Psoas muscle (tissue), 8 donors: ENCODE measurements around the gene REPIN1. TPM values are rescaled to one million over a fixed set of nuclear protein-coding genes. Genes with fewer than 3 reads are reported as not detected.

ENCODE experiments used
- ATAC-seq, 4 donors: fragments of 200-7000 bp; cut with Tn5 transposase; one replicate each; pipeline ENCODE4 v1.9.1; 2020; ENCODE audit warnings: moderate library complexity in 3 of 4, mild to moderate bottlenecking in 2 of 4
- DNase-seq, 2 donors: peaks; one replicate each; pipeline ENCODE4 v3.0.0-alpha.2; 2020
- H3K27ac ChIP-seq: fragments of 200-600 bp; one replicate; pipeline ENCODE4 v1.8.0; 2022
- H3K27me3 ChIP-seq, 3 donors: fragments of 200-600 bp in 1 of 3; one replicate each; pipeline versions ENCODE4 v1.6.1 to v1.8.0; 2013 to 2022; ENCODE audit warnings: low read length in 2 of 3, mild to moderate bottlenecking in 2 of 3, moderate library complexity in 1 of 3; ENCODE audit not compliant: insufficient read depth in 3 of 3
- H3K36me3 ChIP-seq, 2 donors: fragments of 200-600 bp in 1 of 2; one replicate each; pipeline versions ENCODE4 v1.6.1 to v1.8.0; 2013 to 2022; ENCODE audit warnings: low read depth in 1 of 2, mild to moderate bottlenecking in 1 of 2, moderate library complexity in 1 of 2; ENCODE audit not compliant: insufficient read depth in 1 of 2
- H3K4me1 ChIP-seq: fragments of 200-600 bp; one replicate; pipeline ENCODE4 v1.8.0; 2022
- H3K4me3 ChIP-seq: fragments of 200-600 bp; one replicate; pipeline ENCODE4 v1.8.0; 2022; ENCODE audit warnings: mild to moderate bottlenecking
- H3K9me3 ChIP-seq: fragments of 200-600 bp; one replicate; pipeline ENCODE4 v1.8.0; 2022
- WGBS, 3 donors: extraction: QIAGEN DNeasy Blood & Tissue Kit; methylation state at CpG; one replicate each; pipeline versions ENCODE4 v1.1.6 to v1.1.7; 2013; 5-methylcytosine and 5-hydroxymethylcytosine counted together
- intact Hi-C, 2 donors: fragments of 100-400 bp; cut with DNase I; formaldehyde crosslinking; loops; one replicate each; pipeline versions ENCODE4 v1.11.0 to v1.14.2; 2022
- polyA plus RNA-seq, 3 donors: library from polyadenylated mRNA; stranded (reverse); fragments of 200-250 nt; gene quantifications; one replicate each; pipeline ENCODE4 v1.2.3, GENCODE V29; 2013
- total RNA-seq, 4 donors: library from RNA; stranded (reverse); fragmentation: NEBNext Ultra II Directional in 2 of 4; extraction: Animal tissue kit (Norgen Biotek cat#: 25700) in 2 of 4; gene quantifications; one replicate each; pipeline versions ENCODE4 v1.2.1 to v1.2.4, GENCODE V29; 2021 to 2023
- TF ChIP-seq, protein P1 (sequence below): fragments of 200-600 bp; IDR thresholded peaks from one replicate; pipeline ENCODE4 v1.8.0; 2022; ENCODE audit warnings: antibody characterized with exemption
- donor health status: healthy with polysubstance abuse.
- donor health status: DM: no; HTN: no; CAD: no; lungs with moderate emphysema.
- donor health status: Bipolar disorder and iron deficiency.
- donor health status: healthy.
- donor health status: DM: yes; HTN: yes; CAD: no.
- donor health status: DM: no; HTN: no; CAD: no.
- donor health status: DM: no; HTN: no; CAD: no.
- donor health status: DM: yes; HTN: yes; CAD: no.

REPIN1 gene
- total and polyA plus RNA-seq, 7 donors, result 80.2 to 212 (median 129) TPM

DNA sequence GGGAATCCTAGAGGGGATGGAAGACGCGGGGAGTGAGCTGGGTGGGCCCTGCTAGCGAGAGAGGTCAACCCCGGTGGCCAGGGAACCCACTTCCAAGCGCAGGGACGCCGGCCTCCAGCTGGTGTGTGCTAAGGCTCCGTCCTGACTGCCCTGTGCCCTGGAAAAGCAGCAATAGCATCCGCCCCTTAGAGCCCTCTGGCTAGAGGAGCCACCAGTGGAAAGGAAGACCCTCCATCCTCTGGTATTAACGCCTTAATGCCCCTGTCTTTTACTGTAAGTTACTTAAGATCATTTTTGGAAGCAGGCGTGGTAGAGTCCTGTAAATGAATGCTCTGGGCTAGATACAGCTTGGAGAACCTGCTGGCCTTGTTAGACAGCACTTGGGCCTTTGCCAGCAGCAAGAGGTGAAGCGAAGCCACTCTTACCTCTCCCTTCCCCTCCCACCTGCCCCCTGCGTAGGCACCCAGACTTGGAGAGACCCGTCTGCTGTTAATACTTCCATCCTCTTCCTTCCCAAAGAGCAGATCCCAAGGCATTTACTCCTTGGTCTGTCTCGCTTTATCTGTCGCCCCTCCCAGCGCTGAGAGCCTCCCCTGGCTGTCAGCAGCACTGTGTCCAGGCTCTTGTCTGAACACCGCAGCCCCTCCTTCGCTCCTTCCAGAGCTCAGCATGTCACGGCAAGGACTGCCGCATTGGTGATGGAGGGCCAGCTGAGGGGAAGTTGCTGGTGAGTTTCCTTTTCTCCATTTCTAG lies 4.6 kb downstream of the REPIN1 start:
- H3K4me3 ChIP-seq, result no peak overlapping the region
- H3K27me3 ChIP-seq, result no peaks in the 10 kb centered on the region
- H3K4me1 ChIP-seq, result peaks cover 55% of the 10 kb centered on the region
- peak in 1 of 2 donors; percentile 51 for DNase-seq
- H3K27ac ChIP-seq, result peak overlapping the region; percentile 60
- intact Hi-C loops, result no loop called here
- no peaks in the 10 kb centered on the region for H3K9me3 ChIP-seq
- 81 to 84% (median 84%) methylated on average over 20 to 21 of the region's 21 CpGs for WGBS, 3 donors
- H3K36me3 ChIP-seq, result peaks cover 0 to 51% of the 10 kb centered on the region in 2 donors
- ATAC-seq, result no peak
- TF ChIP-seq, protein P1, sequence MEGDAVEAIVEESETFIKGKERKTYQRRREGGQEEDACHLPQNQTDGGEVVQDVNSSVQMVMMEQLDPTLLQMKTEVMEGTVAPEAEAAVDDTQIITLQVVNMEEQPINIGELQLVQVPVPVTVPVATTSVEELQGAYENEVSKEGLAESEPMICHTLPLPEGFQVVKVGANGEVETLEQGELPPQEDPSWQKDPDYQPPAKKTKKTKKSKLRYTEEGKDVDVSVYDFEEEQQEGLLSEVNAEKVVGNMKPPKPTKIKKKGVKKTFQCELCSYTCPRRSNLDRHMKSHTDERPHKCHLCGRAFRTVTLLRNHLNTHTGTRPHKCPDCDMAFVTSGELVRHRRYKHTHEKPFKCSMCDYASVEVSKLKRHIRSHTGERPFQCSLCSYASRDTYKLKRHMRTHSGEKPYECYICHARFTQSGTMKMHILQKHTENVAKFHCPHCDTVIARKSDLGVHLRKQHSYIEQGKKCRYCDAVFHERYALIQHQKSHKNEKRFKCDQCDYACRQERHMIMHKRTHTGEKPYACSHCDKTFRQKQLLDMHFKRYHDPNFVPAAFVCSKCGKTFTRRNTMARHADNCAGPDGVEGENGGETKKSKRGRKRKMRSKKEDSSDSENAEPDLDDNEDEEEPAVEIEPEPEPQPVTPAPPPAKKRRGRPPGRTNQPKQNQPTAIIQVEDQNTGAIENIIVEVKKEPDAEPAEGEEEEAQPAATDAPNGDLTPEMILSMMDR, result no peak

DNA sequence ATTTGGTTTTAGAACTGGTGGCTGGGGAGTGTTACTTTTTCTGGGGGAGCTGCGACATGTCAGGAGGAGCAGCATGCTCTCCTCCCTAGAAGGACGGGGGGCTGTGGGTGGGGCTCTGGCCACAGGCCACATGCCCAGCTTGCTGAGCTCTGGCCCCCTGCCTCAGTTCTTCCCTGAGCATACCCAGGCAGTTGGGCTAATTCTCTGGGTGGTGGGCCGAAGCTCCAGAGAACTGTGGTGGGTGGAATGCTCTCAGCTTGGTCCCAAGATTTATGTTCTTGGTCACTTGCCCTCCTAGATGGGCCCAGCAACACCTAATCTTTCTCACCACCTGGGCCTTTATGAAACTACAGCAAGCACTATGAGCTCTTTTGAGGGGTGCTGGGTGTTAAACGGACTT lies 5.4 kb downstream of the REPIN1 start:
- TF ChIP-seq, protein P1, result no peak
- 71 to 92% (median 72%) methylated on average over 4 of the region's 4 CpGs for WGBS, 3 donors

DNA sequence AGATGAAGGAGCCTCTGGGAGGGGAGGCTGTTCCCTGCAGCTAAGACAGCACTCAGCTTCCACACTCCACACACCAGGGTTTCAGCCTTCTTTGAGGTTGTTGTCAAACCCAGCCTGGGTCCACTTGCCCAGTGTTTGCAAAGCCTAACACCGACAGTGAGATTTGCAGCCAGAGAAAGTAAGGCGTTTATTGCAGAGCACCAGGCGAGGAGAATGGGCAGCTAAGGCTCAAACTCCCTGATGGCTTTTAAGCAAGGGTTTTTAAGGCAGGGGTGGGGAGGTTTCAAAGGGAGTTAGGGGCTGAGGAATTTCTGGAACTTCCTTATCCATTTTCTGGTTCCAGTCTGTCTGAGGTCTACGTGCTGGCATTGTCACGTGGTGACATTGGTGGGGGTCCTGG lies 5.8 kb downstream of the REPIN1 start:
- peak overlapping the region; percentile 60 for H3K27ac ChIP-seq
- H3K4me1 ChIP-seq, result peaks cover 56% of the 10 kb centered on the region
- no peak for ATAC-seq
- H3K27me3 ChIP-seq, result no peaks in the 10 kb centered on the region
- DNase-seq, result no peak
- intact Hi-C loops, result no loop called here
- H3K9me3 ChIP-seq, result no peaks in the 10 kb centered on the region
- peaks cover 0 to 51% of the 10 kb centered on the region in 2 donors for H3K36me3 ChIP-seq
- H3K4me3 ChIP-seq, result no peak overlapping the region
- 88 to 92% (median 90%) methylated on average over 5 of the region's 5 CpGs for WGBS, 3 donors
- TF ChIP-seq, protein P1, result no peak

More for the DNA sequence above, 5.4 kb downstream of the REPIN1 start:
- DNase-seq (no peak), ATAC-seq (no peak)
- Histone ChIP-seq H3K36me3 (peaks cover 0 to 51% of the 10 kb centered on the region in 2 donors), H3K27me3 (no peaks in the 10 kb centered on the region), H3K4me1 (peaks cover 56% of the 10 kb centered on the region), H3K9me3 (no peaks in the 10 kb centered on the region), H3K4me3 (no peak overlapping the region), H3K27ac (peak overlapping the region; percentile 60)
- intact Hi-C loops, result no loop called here

DNA sequence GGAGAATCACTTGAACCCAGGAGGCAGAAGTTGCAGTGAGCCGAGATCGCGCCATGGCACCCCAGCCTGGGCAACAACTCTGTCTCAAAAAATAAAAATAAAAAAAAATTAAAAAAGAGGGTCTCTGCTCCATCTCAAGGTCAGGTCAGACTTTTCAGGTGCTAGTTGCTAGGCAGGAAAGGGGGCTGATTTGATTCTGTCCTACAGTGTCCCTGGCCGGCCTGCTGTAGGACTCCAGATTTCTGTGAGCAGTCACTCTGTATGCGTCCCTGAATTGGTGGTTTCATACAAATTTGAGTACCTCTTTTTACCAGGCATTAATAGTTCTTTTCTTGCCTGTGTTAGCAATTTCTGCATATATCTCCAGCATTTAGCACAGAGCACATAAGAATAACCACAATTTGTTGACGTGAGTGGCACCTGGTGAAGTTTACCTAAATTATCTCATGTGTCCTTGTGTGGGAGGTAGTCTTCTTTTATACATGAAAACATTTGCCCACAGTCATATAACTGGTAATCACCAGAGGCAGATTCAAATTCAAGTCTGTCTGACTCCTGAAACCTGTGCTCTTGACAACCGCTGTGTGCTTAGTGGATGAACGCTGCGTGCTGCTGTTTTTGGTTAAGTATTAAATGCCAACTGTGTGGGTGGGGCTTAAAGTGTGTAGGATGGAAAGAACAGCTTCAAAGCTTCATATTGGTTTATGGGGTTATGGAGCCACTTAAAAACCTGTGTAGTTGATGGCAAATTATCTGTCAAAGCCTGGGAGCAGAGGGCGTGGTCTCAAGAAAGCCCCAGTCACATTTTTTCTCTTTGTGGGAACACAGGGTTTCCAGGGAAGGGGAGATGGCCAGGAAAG lies 7.3 kb downstream of the REPIN1 start:
- H3K36me3 ChIP-seq, result peaks cover 0 to 40% of the 10 kb centered on the region in 2 donors
- ATAC-seq (no peak), DNase-seq (no peak)
- peak overlapping the region; percentile 41 for H3K27ac ChIP-seq
- WGBS, 3 donors, result 69 to 79% (median 69%) methylated on average over 10 of the region's 10 CpGs
- H3K4me1 ChIP-seq, result peaks cover 43% of the 10 kb centered on the region
- H3K27me3 ChIP-seq, result no peaks in the 10 kb centered on the region
- intact Hi-C loops, result no loop called here
- H3K9me3 ChIP-seq, result no peaks in the 10 kb centered on the region
- no peak overlapping the region for H3K4me3 ChIP-seq
- TF ChIP-seq, protein P1, result no peak
